ENCODE data around the gene MED15. TPM values are rescaled to one million over a fixed set of nuclear protein-coding genes. Genes with fewer than 3 reads are reported as not detected.

The MED15 gene
- total RNA-seq, 1 experiment from 2014 or later: 59.3 TPM

- CTCF ChIA-PET: interaction anchor here (1.0 kb wide), 1 partner anchor 37 kb away, joined by 3 read pairs; no protein-coding TSS in a partner anchor
- no peak overlapping the region for H3K27ac ChIP-seq (ENCODE audit: low read length)
- in situ Hi-C loops (cut with HindIII; ENCODE audit: low pct_unique_long_range_greater_than_20kb, low sequenced_read_pairs): no loop called here
These were observed 97.4 kb downstream of the MED15 start for GRCh38 chr22:20604776-20605221.

GRCh38 chr22:20605328-20605727 is 97.9 kb downstream of the MED15 start:
- no peaks in the 10 kb centered on the region for H3K9me3 ChIP-seq (ENCODE audit: control insufficient read depth, insufficient read depth, low read depth, low read length)
- no peaks in the 10 kb centered on the region for H3K4me1 ChIP-seq (ENCODE audit: control insufficient read depth, insufficient read depth, low read length)
- H3K4me3 ChIP-seq (ENCODE audit: low read depth in 2 of 2, low read length in 2 of 2): no peak overlapping the region
- TF ChIP-seq TCF7L2 (IDR thresholded peaks at IDR 0.05; ENCODE audit: low read depth, low read length) (no peak), CTCF (IDR thresholded peaks at IDR 0.05) (no peak), SIN3A (IDR thresholded peaks at IDR 0.05; ENCODE audit: borderline replicate concordance, insufficient read depth, low read depth, low read length) (no peak), REST (IDR thresholded peaks at IDR 0.05; ENCODE audit: insufficient read depth in 1 of 2, low read depth in 2 of 2, low read length in 1 of 2) (no peak), POLR2AphosphoS5 (IDR thresholded peaks at IDR 0.05; ENCODE audit: low read depth, low read length) (no peak)
- in situ Hi-C loops (cut with HindIII; ENCODE audit: low pct_unique_long_range_greater_than_20kb, low sequenced_read_pairs) (no loop called here), intact Hi-C loops (cut with micrococcal nuclease; ENCODE audit: unreplicated experiment) (no loop called here)
- no peaks in the 10 kb centered on the region for H3K36me3 ChIP-seq (ENCODE audit: control insufficient read depth, insufficient read depth, low read length)
- CTCF ChIA-PET: interaction anchor here (1.0 kb wide), 1 partner anchor 37 kb away, joined by 3 read pairs; no protein-coding TSS in a partner anchor
- no peak for ATAC-seq
- H3K27me3 ChIP-seq (ENCODE audit: control insufficient read depth, insufficient read depth, low read length): no peaks in the 10 kb centered on the region
- POLR2A ChIA-PET: interaction anchor here (0.5 kb wide), 1 partner anchor 100 kb away, joined by 7 read pairs; no protein-coding TSS in a partner anchor
- DNase-seq (ENCODE audit: low read depth, low spot score): no peak
- H3K27ac ChIP-seq (ENCODE audit: low read length): no peak overlapping the region
- BruUV-seq (replicated peaks): no TSS peak

More at GRCh38 chr22:20604776-20605221, 97.4 kb downstream of the MED15 start:
- intact Hi-C loops (cut with micrococcal nuclease; ENCODE audit: unreplicated experiment): no loop called here
- Histone ChIP-seq H3K4me3 (ENCODE audit: low read depth in 2 of 2, low read length in 2 of 2) (no peak overlapping the region), H3K4me1 (ENCODE audit: control insufficient read depth, insufficient read depth, low read length) (no peaks in the 10 kb centered on the region), H3K36me3 (ENCODE audit: control insufficient read depth, insufficient read depth, low read length) (no peaks in the 10 kb centered on the region), H3K9me3 (ENCODE audit: control insufficient read depth, insufficient read depth, low read depth, low read length) (no peaks in the 10 kb centered on the region), H3K27me3 (ENCODE audit: control insufficient read depth, insufficient read depth, low read length) (no peaks in the 10 kb centered on the region)
- TF ChIP-seq POLR2AphosphoS5 (IDR thresholded peaks at IDR 0.05; ENCODE audit: low read depth, low read length) (no peak), SIN3A (IDR thresholded peaks at IDR 0.05; ENCODE audit: borderline replicate concordance, insufficient read depth, low read depth, low read length) (no peak), REST (IDR thresholded peaks at IDR 0.05; ENCODE audit: insufficient read depth in 1 of 2, low read depth in 2 of 2, low read length in 1 of 2) (no peak), CTCF (IDR thresholded peaks at IDR 0.05) (no peak), TCF7L2 (IDR thresholded peaks at IDR 0.05; ENCODE audit: low read depth, low read length) (no peak)
- BruUV-seq (replicated peaks): no TSS peak
- DNase-seq (ENCODE audit: low read depth, low spot score) (no peak), ATAC-seq (no peak)
- POLR2A ChIA-PET: interaction anchor here (0.5 kb wide), 1 partner anchor 100 kb away, joined by 7 read pairs; no protein-coding TSS in a partner anchor
